OCI-LY3 (cell line): ENCODE data around the gene PDE4D.

Experiments
- CTCF ChIP-seq: fragments of 200-600, 300-600 bp; sonication (generic); IDR thresholded peaks from 2 replicates; pipeline ENCODE4 v1.5.1; 2014; ENCODE audit warnings: antibody characterized with exemption, low read length, low read depth
- EZH2phosphoT487 ChIP-seq: fragments of 200-600 bp; shearing (Covaris generic); IDR thresholded peaks from 2 replicates; pipeline ENCODE4 v1.6.1; 2018; ENCODE audit warnings: antibody characterized with exemption, mixed run types, low read depth

DNA sequence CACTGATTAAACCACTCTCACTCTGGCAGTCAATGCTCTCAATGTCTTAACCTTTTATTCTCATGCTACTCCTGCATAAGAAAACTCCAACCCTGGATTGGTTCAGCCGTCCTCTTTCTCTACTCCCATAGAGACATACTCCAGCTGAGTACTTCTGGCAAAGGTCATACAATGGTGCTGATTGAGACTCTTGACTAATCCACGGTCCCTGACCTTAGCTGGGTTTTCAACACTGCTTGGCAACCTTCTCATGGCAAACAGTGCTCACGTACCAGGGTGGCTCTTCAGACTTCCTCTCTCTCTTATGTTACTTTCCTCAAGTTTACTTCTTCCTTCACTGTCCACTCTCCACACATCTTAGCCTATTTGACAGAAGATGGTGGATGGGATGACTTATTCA lies 963.0 kb downstream of the PDE4D start:
- TF ChIP-seq EZH2phosphoT487, result no peak
- TF ChIP-seq CTCF, result no peak
